A549 treated with DMSO at 1 μM for 4 hours (cell line): Measurements from ENCODE around the gene COX14. TPM values are rescaled to one million over a fixed set of nuclear protein-coding genes. Genes with fewer than 3 reads are reported as not detected.

ENCODE experiments used
- total RNA-seq: library from RNA; stranded (reverse); fragments of 200-300 nt; extraction: Qiagen RNA extraction; gene quantifications from 5 replicates; pipeline ENCODE4 v1.2.3, GENCODE V29; 2022; ENCODE audit warnings: low read depth

The COX14 gene
- total RNA-seq, result 69.8 to 77.8 TPM (median 75.1 TPM) in 5 replicates

DNA sequence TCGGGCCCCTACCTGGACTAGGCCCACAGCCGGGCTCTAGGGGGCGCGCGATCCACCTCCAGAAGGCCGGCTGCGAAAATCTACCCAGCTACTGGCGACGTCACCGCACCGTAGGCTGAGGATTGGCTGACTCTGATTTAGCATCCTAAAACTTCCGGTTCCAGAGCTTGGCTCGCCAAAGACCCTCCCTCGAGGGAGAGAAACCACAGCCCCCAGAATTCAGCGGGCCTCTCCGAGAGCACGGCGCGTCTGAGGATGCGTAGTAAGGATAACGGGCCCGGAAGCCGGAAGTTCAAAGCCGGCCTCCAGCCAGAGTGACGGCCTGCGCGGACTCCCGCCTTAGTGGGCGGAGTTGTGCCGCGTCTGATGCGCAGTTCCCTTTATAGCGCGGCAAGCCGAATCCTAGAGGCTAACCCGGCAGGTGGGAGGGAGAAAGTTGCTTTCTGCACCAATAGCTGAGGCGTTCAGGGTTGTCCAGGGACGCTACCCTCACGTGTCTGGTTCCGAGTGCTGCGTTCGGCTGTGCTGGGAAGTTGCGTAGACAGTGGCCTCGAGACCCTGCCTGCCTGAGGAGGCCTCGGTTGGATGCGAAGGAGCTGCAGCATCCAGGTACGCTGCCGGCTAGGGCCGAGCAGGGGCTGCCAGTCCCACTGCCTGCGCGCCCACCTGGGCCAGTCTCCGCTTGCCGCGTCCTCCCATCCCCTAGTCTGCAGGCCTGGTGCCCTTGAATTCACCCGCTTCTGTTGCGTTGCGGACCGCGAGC is at the start of gene COX14:
Gene COX14 (plus strand): TSS at position 544 of the 763 bp plus-strand sequence. CDS start 7,808 bp downstream, outside the sequence.

DNA sequence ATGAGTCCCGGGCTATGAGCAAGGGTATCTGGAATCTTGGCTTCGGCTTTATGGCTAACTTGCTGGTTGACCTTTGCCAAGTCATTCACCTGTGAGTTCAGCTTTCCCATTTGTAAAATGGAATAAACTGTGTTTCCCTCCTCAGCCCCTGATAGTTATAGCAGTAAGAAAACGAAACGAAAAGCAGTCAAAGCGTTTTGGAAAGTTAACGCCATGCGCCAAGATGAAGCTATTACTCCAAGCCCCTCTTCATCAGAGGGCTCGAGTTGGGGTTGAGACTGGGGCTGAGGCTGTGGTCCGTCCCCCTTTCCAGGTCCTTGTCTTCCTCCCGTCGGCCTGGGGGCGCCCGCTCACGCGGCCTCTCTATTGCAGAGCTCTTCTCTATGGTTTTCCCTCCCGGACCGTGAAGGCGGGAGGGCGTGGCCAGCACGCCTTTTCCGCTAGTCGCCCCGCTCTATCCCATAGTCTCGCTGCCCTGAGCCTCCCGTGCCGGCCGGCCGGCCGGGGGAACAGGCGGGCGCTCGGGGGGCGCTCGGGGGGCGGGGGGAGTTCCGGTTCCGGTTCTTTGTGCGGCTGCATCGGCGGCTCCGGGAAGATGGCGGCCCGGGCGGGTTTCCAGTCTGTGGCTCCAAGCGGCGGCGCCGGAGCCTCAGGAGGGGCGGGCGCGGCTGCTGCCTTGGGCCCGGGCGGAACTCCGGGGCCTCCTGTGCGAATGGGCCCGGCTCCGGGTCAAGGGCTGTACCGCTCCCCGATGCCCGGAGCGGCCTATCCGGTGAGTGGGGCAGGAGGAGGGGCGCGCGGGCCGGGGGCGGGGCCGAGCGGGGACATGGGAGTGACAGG is 27.0 kb upstream of the COX14 start, which contains the start of gene SMARCD1:
Gene SMARCD1 (plus strand): TSS at position 568 of the 840 bp plus-strand sequence. CDS start 28 bp downstream, at position 596.

DNA sequence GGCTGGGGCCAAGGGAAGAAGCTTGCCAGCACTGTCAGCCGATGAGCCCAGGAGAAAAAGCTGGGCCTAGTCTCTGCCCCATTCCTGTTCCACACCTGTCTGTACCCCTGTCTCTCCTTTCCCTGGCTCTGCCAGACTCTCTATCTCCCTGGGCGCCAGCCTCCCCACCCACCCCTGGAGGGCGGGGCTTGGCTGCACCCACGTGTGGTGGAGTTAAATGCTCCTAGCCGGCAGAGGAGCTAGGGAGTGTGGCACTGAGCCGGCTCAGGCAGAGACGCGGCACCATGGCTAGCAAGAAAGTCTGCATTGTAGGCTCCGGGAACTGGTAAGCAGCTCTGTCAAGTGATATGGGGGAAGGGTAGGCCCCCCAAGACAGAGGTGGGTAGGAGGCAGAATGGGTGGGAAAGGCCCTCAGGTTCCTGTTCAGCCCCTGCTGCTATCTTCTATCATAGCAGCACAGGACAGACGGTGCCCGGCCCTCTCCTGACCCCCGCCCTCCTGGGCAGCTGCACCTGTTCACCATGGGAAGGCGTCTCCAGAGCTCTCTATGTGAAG is 8.2 kb upstream of the COX14 start, which contains the start of gene GPD1:
Gene GPD1 (plus strand): TSS at position 242 of the 555 bp plus-strand sequence. CDS start 43 bp downstream, at position 285.

DNA sequence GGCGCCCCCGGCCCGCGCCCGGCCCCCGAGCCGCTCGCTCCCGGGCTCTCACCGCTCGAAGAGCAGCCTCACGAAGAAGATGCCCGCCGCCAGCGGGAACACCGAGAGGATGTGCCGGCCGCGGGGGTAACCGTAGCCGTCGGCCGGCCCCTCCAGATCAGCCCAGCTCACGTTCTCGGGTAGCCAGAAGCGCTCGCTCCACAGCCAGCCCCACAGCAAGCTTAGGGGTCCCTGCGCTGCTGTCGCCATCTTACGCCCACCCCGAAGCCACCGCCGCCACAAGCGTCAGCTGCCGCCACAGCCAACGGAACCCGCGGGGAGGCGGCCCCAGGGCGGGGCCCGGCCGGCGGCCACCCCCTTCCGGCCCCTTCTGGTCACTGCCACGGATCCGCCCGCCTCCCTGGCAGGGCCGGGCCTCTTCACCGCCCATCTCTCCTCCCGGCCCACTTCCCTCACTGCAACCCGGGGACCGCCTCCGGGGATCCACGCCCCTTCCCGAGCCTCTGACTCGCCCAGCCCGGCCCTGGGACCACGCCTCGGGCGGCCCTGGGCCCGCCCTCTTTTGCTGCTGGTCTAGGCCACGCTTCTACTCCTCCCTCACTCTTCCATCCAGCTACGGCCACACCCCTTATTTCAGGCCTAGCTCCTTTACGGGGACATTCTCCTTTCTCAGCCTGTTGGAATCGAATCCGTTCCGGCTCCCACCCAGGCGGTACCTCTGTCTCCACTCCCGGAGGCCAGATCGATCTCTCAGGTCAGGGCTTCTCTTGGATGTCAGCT is 55.2 kb downstream of the COX14 start, which contains the start of gene CERS5:
Gene CERS5 (minus strand): TSS at position 321 of the 780 bp plus-strand sequence. CDS start 72 bp downstream, at position 249.

Other genes starting within 250 kb of the COX14 start
- gene FAIM2, start 208.3 kb upstream of the COX14 start, total RNA-seq, result 0.04 to 0.16 TPM in 2 of 5 replicates, not detected in the others
- not detected in 5 replicates for gene AQP2, start 161.5 kb upstream of the COX14 start, total RNA-seq
- gene AQP5, start 150.4 kb upstream of the COX14 start, total RNA-seq, result not detected in 5 replicates
- gene AQP6, start 139.3 kb upstream of the COX14 start, total RNA-seq, result 0.02 to 0.05 TPM in 2 of 5 replicates, not detected in the others
- gene RACGAP1, start 86.7 kb upstream of the COX14 start, total RNA-seq, result 77.7 to 89.1 TPM (median 85.5 TPM) in 5 replicates
- gene ASIC1, start 54.6 kb upstream of the COX14 start, total RNA-seq, result 5.3 to 6.8 TPM (median 6.2 TPM) in 5 replicates
- gene SMARCD1, start 26.9 kb upstream of the COX14 start, total RNA-seq, result 72.3 to 81.7 TPM (median 75.1 TPM) in 5 replicates
- gene GPD1, start 8.2 kb upstream of the COX14 start, total RNA-seq, result 0.10 to 0.39 TPM (median 0.20 TPM) in 5 replicates
- 24.9 to 28.4 TPM (median 26.7 TPM) in 5 replicates for gene CERS5, start 55.1 kb downstream of the COX14 start, total RNA-seq
- 6.8 to 11.4 TPM (median 7.8 TPM) in 5 replicates for gene LIMA1, start 171.3 kb downstream of the COX14 start, total RNA-seq